Measurements from ENCODE around the gene GATA3.
"Not testable (repeated sequence)": the region's sequence is repeated elsewhere in the genome, so short reads cannot be mapped to it uniquely, and the experiment has no call there.

Gene GATA3

GRCh38 chr10:8054494-8055407, at the start of gene GATA3:
GATA3 (plus strand) TSS chr10:8054688; CDS start chr10:8055656, 968 bp downstream.
- peak; percentile 54 to 71 for DNase-seq (ENCODE audit: extremely low read depth in 1 of 2, low read depth in 1 of 2)

DNA sequence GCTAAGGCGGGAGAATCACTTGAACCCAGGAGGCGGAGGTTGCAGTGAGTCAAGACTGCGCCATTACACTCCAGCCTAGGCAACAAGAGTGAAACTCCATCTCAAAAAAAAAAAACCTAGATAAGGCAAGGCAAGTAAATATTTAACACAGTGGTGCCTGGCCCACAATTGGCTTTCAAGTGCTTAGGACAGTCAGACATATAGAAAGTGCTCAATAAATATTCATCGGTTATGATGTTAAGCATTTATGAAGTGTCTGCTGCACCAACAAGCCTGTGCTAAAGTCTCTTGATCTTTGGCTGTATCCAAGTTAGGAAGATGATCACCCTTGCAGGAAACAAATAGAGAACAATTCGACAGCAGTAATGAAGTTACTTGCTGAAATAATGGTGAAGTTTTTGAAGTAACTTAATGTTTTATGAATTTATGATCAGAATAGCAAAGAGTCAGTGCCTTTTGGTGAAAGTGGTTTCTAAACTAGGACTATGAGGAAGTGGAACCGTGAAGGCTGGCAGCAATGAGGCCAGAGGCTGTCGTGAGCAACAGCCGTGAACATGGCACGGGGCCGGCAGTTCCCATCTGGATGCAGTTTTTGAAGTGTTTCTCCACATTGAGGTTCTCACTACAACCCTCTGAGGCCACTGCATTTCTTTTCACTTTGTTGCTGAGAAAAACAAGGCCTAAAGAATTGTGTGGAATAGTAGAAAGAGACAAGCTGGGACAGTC, 48.1 kb upstream of the GATA3 start:
- no peak for DNase-seq (ENCODE audit: extremely low read depth in 1 of 2, low read depth in 1 of 2)

- no peak for DNase-seq (ENCODE audit: extremely low read depth in 1 of 2, low read depth in 1 of 2)
Observed at GRCh38 chr10:8009031-8009430, 45.5 kb upstream of the GATA3 start.

DNA sequence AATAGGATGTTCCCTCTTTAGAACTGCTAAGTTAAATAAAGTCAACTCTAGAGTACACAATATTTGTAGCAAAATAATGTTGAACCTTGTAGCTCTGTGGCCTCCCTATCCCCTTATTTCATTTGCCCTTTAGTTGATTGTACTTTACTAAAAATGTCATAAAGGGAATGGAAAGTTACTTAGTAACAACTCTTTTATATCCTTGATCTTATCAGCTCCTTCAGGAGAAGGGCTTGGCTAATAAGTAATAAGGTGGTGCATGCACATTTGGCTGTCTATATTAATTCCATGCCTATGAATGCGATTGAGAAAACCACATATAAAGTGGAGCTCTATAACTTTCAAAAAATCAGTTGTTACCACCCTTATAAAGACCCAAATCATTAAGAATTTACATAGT, 41.5 kb upstream of the GATA3 start:
- no peak for DNase-seq (ENCODE audit: extremely low read depth in 1 of 2, low read depth in 1 of 2)

- no peak for DNase-seq (ENCODE audit: extremely low read depth in 1 of 2, low read depth in 1 of 2)
Observed at GRCh38 chr10:8013619-8014018, 40.9 kb upstream of the GATA3 start.

DNA sequence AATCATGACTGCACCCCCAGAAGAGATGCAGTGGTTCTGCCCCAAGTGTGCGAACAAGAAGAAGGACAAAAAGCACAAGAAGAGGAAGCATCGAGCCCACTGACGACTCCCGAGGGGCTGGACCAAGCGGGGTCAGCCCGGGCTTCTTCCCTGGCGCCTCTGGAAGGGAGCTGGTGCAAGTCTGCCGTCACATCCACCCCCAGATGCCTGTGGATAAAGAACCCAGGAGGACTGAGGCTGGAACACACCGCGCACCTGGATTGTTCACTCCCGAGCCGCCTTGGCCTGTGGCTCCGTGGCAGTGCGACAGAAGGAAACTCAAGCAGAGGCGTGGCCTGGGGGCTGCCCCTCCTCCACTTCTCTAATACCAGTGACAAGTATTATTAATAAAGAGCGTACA, 39.8 kb upstream of the GATA3 start:
- no peak for DNase-seq (ENCODE audit: extremely low read depth in 1 of 2, low read depth in 1 of 2)

DNA sequence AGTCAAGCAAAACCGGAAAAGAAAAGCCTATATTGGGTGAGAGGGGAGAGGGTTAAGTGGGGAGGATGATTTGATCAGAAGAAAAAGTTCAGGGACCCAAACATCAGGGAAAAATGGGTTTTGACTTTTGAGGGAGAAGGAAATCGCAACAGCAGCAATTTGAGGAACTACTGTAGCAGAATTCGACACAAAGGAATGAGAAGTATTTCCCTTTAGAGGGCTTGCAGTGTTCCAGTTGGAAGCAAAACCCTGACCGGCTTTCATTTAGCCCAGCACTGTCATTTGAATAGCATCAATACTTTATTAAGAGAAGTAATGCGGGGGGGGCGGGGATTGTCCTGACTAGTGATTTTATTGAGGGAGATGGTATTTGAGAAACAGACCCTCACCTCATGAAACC, 37.2 kb upstream of the GATA3 start:
- no peak for DNase-seq (ENCODE audit: extremely low read depth in 1 of 2, low read depth in 1 of 2)

GRCh38 chr10:8023321-8023720, 31.2 kb upstream of the GATA3 start:
- DNase-seq (ENCODE audit: extremely low read depth in 1 of 2, low read depth in 1 of 2): no peak

DNA sequence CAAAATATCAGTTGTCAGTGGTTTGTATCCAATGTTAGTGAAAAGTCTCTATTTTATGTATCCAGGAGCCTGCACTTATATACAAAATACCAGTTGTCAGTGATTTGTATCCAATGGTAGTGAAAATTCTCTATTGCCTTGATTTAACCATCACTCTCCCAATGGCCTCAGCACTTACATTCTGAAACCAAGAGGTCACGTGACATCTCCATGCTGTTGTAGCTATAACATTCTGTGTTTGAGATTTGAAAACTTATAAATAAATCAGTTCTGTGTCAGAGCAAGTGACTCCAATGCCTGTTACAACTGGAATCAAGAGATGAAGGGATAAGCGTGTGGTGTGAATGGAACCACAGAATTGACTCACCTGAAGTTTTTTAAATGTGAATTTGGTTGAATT, 30.6 kb upstream of the GATA3 start:
- no peak for DNase-seq (ENCODE audit: extremely low read depth in 1 of 2, low read depth in 1 of 2)

DNA sequence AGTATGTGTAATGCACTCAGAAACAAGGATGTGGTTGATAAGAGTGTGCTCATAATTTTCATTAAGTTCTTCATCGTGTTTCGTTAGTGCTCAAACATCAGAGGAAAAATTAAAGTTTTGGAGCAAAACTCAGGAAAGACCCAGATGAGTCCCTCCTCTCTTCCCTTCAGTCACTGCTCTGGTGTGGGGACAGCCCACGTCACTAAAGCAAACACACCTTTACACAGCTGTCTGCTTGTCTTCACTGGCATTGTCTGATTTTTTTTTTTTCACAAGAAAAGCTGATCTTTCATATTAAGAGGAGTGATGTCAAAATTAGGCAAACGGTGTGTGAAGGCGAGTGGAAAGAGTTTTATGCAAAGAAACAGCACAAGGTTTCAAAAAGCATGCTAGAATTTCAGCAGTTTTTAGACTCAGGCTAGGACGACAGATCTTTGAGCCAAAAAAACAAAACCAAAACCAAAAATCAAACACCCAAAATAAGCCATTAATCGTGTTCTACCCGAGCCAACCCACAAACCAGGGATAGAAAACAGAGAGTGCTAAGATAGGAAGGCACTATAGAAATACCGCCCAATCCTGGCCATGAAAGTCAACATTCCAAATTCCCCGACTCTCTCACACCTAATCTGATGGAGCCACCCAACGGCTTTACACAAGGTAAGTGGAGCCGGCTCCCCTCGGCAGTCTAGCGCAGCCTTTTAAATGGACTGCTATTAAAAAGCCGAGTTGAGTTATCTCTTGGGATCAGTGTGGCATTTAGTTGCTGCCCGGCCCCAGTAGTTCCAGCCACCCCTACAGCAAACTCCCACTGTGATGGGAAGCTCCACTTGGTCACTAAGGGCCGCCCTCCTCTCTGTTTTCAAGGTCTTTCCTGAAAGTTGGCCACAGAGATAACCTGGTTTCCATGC, 27.9 kb upstream of the GATA3 start:
- no peak for DNase-seq (ENCODE audit: extremely low read depth in 1 of 2, low read depth in 1 of 2)

DNA sequence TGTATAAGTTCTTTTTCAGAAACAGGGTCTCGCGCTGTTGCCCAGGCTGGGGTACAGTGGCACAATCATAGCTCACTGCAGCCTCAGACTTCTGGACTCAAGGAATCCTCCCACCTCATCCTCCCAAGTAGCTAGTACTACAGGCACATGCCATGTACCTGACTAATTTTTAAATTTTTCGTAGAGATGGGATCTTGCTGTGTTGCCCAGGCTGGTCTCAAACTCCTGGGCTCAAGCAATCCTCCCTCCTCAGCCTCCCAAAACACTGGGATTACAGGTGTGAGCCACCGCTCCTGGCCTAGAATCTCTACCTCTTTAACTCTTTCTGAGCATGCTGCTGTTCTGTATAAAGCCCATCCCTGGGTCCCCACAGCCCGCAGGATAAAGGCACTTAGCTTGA, 23.3 kb upstream of the GATA3 start:
- DNase-seq (ENCODE audit: extremely low read depth in 1 of 2, low read depth in 1 of 2): not testable (repeated sequence)

DNA sequence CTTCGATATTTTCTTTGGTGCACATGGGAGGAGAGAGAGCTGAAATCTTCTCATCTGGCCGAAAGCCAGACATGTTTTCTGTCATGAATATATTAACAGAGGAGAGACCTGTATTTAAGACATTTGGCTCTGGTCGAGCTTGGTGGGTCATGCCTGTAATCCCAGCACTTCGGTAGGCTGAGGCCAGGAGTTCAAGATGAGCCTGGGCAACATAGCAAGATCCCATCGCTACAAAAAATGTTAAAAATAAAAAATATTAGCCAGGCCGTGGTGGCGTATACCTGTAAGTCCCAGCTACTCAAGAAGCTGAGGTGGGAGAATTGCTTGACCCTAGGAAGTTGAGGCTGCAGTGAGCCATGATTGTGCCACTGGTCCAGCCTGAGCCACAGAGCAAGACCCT, 21.9 kb upstream of the GATA3 start:
- no peak for DNase-seq (ENCODE audit: extremely low read depth in 1 of 2, low read depth in 1 of 2)

- no peak for DNase-seq (ENCODE audit: extremely low read depth in 1 of 2, low read depth in 1 of 2)
Observed at GRCh38 chr10:8033812-8034465, 20.5 kb upstream of the GATA3 start.

- no peak for DNase-seq (ENCODE audit: extremely low read depth in 1 of 2, low read depth in 1 of 2)
Observed at GRCh38 chr10:8034466-8035005, 20.0 kb upstream of the GATA3 start.

GRCh38 chr10:8035006-8035640, 19.4 kb upstream of the GATA3 start:
- no peak for DNase-seq (ENCODE audit: extremely low read depth in 1 of 2, low read depth in 1 of 2)

DNA sequence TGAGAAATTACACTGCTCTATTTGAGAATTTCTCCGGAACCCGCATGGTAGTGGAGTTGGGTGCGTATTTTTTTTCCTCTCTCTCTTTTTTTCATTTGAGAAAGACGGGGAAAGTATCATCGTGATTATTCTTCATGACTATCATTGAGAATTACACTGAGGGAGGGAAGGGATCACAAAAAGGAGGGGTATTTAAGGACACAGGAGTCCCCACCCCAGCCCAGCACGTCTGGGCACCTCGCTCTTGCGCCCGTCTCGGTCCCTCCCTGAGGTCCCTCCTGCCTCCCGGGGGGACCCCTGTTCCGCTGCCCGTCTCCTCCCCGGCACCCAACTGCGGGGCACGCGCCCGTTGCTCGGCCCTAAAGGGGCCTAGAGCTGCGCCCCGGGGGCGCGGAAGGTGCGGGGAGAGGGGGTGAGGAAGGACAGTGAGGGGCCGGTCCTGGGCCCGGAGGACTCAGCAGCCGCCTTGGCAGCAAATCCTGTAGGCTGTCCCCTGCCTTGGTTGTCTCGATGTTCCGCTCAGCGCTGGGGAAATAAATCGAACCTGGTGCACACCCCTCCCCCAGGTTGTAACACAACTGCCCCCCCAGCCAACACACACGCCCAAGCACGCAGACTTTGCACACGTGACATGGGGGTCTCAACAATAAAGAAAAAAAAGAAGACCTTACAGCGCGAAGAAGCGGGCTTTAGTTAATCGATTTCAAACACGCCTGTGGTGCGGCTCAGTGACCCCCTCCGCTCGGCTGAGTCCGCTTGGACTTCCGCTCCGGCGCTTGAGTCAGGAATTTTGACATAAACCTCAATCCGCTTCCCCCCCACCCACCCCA, 18.6 kb upstream of the GATA3 start:
- DNase-seq (ENCODE audit: extremely low read depth in 1 of 2, low read depth in 1 of 2): no peak

DNA sequence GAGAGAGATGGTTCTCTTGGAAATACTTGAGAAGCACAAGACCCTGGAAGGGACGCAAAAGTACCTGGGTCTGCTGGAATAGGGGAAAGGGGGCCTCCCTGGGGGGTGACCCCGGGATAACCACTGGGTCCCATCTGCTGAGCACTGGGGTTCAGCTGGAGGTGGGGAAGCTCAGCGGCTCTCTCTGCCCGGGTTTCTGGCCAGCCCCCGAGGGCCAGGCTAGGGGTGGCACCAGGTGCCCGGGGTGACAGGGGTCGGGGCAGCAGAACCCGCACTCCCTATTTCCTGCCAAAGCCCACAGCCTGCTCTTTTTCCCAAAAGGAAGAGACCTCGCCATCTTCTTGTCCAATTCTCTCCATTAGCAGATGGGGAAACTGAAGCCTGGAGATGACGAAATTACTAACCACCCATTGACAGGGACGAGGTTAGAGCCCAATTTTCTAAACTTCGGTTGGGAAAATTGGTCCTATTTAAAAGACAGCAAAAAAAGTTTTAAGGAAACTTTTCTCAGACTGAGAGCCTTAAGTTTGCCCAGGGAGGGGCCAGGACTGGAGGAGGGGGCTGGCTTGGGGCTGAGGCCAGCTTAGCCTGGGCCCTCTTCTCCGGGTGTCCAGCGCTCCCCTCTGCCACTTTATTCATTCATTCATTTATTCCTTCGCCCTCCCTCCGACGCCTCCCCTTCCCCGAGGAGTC, 17.8 kb upstream of the GATA3 start:
- DNase-seq (ENCODE audit: extremely low read depth in 1 of 2, low read depth in 1 of 2): no peak

GRCh38 chr10:8037199-8037801, 17.2 kb upstream of the GATA3 start:
- no peak for DNase-seq (ENCODE audit: extremely low read depth in 1 of 2, low read depth in 1 of 2)
